ENCODE results near the gene PDGFA. TPM values are rescaled to one million over a fixed set of nuclear protein-coding genes. Genes with fewer than 3 reads are reported as not detected.

Gene PDGFA
- total and polyA plus RNA-seq, 2 experiments from 2014 or later: 35.6 to 43.1 TPM

DNA sequence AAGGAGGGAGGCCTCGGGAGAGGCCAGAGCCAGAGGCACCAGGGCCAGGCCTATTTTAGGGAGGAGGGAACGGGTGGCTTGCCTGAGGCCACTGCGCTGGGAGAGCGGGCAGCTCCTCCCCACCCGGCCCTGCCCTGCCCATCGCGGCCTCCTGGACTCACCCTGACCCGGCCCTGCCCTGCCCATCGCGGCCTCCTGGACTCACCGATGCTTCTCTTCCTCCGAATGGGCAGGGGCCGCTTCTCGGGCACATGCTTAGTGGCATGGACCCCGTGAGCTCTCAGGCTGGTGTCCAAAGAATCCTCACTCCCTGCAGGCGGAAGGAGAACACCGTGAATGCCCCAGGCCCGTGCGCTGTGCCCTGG, 7.5 kb downstream of the PDGFA start:
- DNase-seq (ENCODE audit: low spot score): no peak
- H3K27me3 Mint-ChIP-seq (ENCODE audit: insufficient read depth, low read depth, poor library complexity): peaks cover 18% of the 10 kb centered on the region
- H3K4me1 ChIP-seq (ENCODE audit: insufficient read depth): peaks cover 24% of the 10 kb centered on the region
- peaks cover 38% of the 10 kb centered on the region for H3K79me2 ChIP-seq (replicated peaks; ENCODE audit: insufficient read depth)
- peaks cover 3% of the 10 kb centered on the region; the same call in 1 of the 2 replicates for H3K27me3 ChIP-seq (ENCODE audit: insufficient read depth)
- H3K4me3 ChIP-seq: no peak overlapping the region
- no peak overlapping the region for H2AFZ ChIP-seq
- no peak overlapping the region for H3K27ac ChIP-seq (ENCODE audit: low read depth)
- no peaks in the 10 kb centered on the region; the same call in 1 of the 2 replicates for H4K20me1 ChIP-seq (replicated peaks; ENCODE audit: insufficient read depth)
- H3K36me3 Mint-ChIP-seq (ENCODE audit: low read depth): peaks cover 48% of the 10 kb centered on the region
- H3K27ac Mint-ChIP-seq: peak overlapping the region; percentile 87
- no peak overlapping the region for H3K4me2 ChIP-seq
- H3K4me3 Mint-ChIP-seq: no peak overlapping the region
- H3K9me3 Mint-ChIP-seq: no peaks in the 10 kb centered on the region; the same call in 2 of the 3 replicates
- no peaks in the 10 kb centered on the region for H3K9me2 ChIP-seq (ENCODE audit: insufficient read depth)
- no peak for ATAC-seq
- TF ChIP-seq, protein P1, sequence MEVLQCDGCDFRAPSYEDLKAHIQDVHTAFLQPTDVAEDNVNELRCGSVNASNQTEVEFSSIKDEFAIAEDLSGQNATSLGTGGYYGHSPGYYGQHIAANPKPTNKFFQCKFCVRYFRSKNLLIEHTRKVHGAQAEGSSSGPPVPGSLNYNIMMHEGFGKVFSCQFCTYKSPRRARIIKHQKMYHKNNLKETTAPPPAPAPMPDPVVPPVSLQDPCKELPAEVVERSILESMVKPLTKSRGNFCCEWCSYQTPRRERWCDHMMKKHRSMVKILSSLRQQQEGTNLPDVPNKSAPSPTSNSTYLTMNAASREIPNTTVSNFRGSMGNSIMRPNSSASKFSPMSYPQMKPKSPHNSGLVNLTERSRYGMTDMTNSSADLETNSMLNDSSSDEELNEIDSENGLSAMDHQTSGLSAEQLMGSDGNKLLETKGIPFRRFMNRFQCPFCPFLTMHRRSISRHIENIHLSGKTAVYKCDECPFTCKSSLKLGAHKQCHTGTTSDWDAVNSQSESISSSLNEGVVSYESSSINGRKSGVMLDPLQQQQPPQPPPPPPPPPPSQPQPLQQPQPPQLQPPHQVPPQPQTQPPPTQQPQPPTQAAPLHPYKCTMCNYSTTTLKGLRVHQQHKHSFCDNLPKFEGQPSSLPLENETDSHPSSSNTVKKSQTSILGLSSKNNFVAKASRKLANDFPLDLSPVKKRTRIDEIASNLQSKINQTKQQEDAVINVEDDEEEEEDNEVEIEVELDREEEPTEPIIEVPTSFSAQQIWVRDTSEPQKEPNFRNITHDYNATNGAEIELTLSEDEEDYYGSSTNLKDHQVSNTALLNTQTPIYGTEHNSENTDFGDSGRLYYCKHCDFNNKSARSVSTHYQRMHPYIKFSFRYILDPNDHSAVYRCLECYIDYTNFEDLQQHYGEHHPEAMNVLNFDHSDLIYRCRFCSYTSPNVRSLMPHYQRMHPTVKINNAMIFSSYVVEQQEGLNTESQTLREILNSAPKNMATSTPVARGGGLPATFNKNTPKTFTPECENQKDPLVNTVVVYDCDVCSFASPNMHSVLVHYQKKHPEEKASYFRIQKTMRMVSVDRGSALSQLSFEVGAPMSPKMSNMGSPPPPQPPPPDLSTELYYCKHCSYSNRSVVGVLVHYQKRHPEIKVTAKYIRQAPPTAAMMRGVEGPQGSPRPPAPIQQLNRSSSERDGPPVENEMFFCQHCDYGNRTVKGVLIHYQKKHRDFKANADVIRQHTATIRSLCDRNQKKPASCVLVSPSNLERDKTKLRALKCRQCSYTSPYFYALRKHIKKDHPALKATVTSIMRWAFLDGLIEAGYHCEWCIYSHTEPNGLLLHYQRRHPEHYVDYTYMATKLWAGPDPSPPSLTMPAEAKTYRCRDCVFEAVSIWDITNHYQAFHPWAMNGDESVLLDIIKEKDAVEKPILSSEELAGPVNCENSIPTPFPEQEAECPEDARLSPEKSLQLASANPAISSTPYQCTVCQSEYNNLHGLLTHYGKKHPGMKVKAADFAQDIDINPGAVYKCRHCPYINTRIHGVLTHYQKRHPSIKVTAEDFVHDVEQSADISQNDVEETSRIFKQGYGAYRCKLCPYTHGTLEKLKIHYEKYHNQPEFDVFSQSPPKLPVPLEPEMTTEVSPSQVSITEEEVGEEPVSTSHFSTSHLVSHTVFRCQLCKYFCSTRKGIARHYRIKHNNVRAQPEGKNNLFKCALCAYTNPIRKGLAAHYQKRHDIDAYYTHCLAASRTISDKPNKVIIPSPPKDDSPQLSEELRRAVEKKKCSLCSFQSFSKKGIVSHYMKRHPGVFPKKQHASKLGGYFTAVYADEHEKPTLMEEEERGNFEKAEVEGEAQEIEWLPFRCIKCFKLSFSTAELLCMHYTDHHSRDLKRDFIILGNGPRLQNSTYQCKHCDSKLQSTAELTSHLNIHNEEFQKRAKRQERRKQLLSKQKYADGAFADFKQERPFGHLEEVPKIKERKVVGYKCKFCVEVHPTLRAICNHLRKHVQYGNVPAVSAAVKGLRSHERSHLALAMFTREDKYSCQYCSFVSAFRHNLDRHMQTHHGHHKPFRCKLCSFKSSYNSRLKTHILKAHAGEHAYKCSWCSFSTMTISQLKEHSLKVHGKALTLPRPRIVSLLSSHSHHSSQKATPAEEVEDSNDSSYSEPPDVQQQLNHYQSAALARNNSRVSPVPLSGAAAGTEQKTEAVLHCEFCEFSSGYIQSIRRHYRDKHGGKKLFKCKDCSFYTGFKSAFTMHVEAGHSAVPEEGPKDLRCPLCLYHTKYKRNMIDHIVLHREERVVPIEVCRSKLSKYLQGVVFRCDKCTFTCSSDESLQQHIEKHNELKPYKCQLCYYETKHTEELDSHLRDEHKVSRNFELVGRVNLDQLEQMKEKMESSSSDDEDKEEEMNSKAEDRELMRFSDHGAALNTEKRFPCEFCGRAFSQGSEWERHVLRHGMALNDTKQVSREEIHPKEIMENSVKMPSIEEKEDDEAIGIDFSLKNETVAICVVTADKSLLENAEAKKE (CRISPR knock-in tag; IDR thresholded peaks at IDR 0.05): no peak
- no peak for TF ChIP-seq EZH2 (IDR thresholded peaks at IDR 0.05; ENCODE audit: low read depth, unreplicated experiment)
- no peak for TF ChIP-seq CREB1 (CRISPR knock-in tag; IDR thresholded peaks at IDR 0.05; ENCODE audit: low read depth)
- TF ChIP-seq, protein P2, sequence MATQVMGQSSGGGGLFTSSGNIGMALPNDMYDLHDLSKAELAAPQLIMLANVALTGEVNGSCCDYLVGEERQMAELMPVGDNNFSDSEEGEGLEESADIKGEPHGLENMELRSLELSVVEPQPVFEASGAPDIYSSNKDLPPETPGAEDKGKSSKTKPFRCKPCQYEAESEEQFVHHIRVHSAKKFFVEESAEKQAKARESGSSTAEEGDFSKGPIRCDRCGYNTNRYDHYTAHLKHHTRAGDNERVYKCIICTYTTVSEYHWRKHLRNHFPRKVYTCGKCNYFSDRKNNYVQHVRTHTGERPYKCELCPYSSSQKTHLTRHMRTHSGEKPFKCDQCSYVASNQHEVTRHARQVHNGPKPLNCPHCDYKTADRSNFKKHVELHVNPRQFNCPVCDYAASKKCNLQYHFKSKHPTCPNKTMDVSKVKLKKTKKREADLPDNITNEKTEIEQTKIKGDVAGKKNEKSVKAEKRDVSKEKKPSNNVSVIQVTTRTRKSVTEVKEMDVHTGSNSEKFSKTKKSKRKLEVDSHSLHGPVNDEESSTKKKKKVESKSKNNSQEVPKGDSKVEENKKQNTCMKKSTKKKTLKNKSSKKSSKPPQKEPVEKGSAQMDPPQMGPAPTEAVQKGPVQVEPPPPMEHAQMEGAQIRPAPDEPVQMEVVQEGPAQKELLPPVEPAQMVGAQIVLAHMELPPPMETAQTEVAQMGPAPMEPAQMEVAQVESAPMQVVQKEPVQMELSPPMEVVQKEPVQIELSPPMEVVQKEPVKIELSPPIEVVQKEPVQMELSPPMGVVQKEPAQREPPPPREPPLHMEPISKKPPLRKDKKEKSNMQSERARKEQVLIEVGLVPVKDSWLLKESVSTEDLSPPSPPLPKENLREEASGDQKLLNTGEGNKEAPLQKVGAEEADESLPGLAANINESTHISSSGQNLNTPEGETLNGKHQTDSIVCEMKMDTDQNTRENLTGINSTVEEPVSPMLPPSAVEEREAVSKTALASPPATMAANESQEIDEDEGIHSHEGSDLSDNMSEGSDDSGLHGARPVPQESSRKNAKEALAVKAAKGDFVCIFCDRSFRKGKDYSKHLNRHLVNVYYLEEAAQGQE (IDR thresholded peaks at IDR 0.05; ENCODE audit: unreplicated experiment): no peak
- TF ChIP-seq, protein P3, sequence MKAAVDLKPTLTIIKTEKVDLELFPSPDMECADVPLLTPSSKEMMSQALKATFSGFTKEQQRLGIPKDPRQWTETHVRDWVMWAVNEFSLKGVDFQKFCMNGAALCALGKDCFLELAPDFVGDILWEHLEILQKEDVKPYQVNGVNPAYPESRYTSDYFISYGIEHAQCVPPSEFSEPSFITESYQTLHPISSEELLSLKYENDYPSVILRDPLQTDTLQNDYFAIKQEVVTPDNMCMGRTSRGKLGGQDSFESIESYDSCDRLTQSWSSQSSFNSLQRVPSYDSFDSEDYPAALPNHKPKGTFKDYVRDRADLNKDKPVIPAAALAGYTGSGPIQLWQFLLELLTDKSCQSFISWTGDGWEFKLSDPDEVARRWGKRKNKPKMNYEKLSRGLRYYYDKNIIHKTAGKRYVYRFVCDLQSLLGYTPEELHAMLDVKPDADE (IDR thresholded peaks at IDR 0.05): no peak
- no peak for TF ChIP-seq EZH2phosphoT487 (IDR thresholded peaks at IDR 0.05; ENCODE audit: unreplicated experiment)
- TF ChIP-seq NANOG (IDR thresholded peaks at IDR 0.05; ENCODE audit: borderline replicate concordance): no peak
- H3F3A ChIP-seq (replicated peaks; ENCODE audit: low read depth): peaks cover 15% of the 10 kb centered on the region
- H3K4me1 Mint-ChIP-seq: peaks cover 35% of the 10 kb centered on the region
- no peaks in the 10 kb centered on the region for H3K36me3 ChIP-seq (ENCODE audit: insufficient read depth)

Data from GM23338 (cell line).